Upper lobe of left lung (tissue), 4 donors: Measurements from ENCODE around the gene AMDHD2.

Source experiments
- CTCF ChIP-seq, 6 experiments: fragments of 450-650 bp in 4 of 6; fragments of 200-600 bp in 2 of 6; sonication (generic) in 2 of 6; IDR thresholded peaks; one replicate each; pipeline ENCODE4 v1.5.1; 2016 to 2019; ENCODE audit warnings: antibody characterized with exemption in 6 of 6
- EP300 ChIP-seq, 4 donors: sonication (generic); formaldehyde crosslinking; IDR thresholded peaks; one replicate each; pipeline ENCODE4 v1.5.1; 2017; ENCODE audit warnings: antibody characterized with exemption in 4 of 4, control low read depth in 2 of 4
- POLR2A ChIP-seq, 4 donors: fragments of 450-650 bp; IDR thresholded peaks; one replicate each; pipeline ENCODE4 v1.5.1; 2016 to 2017; ENCODE audit warnings: antibody characterized with exemption in 4 of 4, mild to moderate bottlenecking in 2 of 4

- TF ChIP-seq EP300 (IDR thresholded peaks at IDR 0.05) (no peak), POLR2A (IDR thresholded peaks at IDR 0.05) (peak in 1 of 4 donors; percentile 71), CTCF (IDR thresholded peaks at IDR 0.05) (peak in 2 of 6 experiments; percentile 9 to 10)
Measured at GRCh38 chr16:2532494-2533141, 12.4 kb downstream of the AMDHD2 start.
